ENCODE data around the gene USE1. TPM values are rescaled to one million over a fixed set of nuclear protein-coding genes. Genes with fewer than 3 reads are reported as not detected.

The USE1 gene
- total RNA-seq, 1 experiment from 2014 or later, result 26.2 TPM

GRCh38 chr19:17256130-17256529 is 41.0 kb downstream of the USE1 start:
- TF ChIP-seq SIN3A (IDR thresholded peaks at IDR 0.05; ENCODE audit: borderline replicate concordance, insufficient read depth, low read depth, low read length) (no peak), POLR2AphosphoS5 (IDR thresholded peaks at IDR 0.05; ENCODE audit: low read depth, low read length) (no peak), CTCF (IDR thresholded peaks at IDR 0.05) (no peak)
- TF ChIP-seq, protein P1, sequence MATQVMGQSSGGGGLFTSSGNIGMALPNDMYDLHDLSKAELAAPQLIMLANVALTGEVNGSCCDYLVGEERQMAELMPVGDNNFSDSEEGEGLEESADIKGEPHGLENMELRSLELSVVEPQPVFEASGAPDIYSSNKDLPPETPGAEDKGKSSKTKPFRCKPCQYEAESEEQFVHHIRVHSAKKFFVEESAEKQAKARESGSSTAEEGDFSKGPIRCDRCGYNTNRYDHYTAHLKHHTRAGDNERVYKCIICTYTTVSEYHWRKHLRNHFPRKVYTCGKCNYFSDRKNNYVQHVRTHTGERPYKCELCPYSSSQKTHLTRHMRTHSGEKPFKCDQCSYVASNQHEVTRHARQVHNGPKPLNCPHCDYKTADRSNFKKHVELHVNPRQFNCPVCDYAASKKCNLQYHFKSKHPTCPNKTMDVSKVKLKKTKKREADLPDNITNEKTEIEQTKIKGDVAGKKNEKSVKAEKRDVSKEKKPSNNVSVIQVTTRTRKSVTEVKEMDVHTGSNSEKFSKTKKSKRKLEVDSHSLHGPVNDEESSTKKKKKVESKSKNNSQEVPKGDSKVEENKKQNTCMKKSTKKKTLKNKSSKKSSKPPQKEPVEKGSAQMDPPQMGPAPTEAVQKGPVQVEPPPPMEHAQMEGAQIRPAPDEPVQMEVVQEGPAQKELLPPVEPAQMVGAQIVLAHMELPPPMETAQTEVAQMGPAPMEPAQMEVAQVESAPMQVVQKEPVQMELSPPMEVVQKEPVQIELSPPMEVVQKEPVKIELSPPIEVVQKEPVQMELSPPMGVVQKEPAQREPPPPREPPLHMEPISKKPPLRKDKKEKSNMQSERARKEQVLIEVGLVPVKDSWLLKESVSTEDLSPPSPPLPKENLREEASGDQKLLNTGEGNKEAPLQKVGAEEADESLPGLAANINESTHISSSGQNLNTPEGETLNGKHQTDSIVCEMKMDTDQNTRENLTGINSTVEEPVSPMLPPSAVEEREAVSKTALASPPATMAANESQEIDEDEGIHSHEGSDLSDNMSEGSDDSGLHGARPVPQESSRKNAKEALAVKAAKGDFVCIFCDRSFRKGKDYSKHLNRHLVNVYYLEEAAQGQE (IDR thresholded peaks at IDR 0.05; ENCODE audit: insufficient read depth in 1 of 2, low read depth in 2 of 2, low read length in 1 of 2), result no peak
- ATAC-seq (no peak), DNase-seq (ENCODE audit: low read depth, low spot score) (no peak)
- H3K4me1 ChIP-seq (ENCODE audit: control insufficient read depth, insufficient read depth, low read length), result no peaks in the 10 kb centered on the region
- H3K9me3 ChIP-seq (ENCODE audit: control insufficient read depth, insufficient read depth, low read depth, low read length), result no peaks in the 10 kb centered on the region
- CTCF ChIA-PET, result no interaction called here
- H3K4me3 ChIP-seq (ENCODE audit: low read depth in 2 of 2, low read length in 2 of 2), result no peak overlapping the region
- H3K36me3 ChIP-seq (ENCODE audit: control insufficient read depth, insufficient read depth, low read length), result no peaks in the 10 kb centered on the region
- no peak overlapping the region for H3K27ac ChIP-seq (ENCODE audit: low read length)
- in situ Hi-C loops (cut with HindIII; ENCODE audit: low pct_unique_long_range_greater_than_20kb, low sequenced_read_pairs), result no loop called here
- intact Hi-C loops (cut with micrococcal nuclease; ENCODE audit: unreplicated experiment), result no loop called here
- POLR2A ChIA-PET, result no interaction called here
- no TSS peak for BruUV-seq (replicated peaks)
- no peaks in the 10 kb centered on the region for H3K27me3 ChIP-seq (ENCODE audit: control insufficient read depth, insufficient read depth, low read length)

- no TSS peak for BruUV-seq (replicated peaks)
- no peaks in the 10 kb centered on the region for H3K27me3 ChIP-seq (ENCODE audit: control insufficient read depth, insufficient read depth, low read length)
- no peaks in the 10 kb centered on the region for H3K36me3 ChIP-seq (ENCODE audit: control insufficient read depth, insufficient read depth, low read length)
- ATAC-seq (no peak), DNase-seq (ENCODE audit: low read depth, low spot score) (no peak)
- POLR2A ChIA-PET, result interaction anchor here (0.7 kb wide), 1 partner anchor 17 kb away, joined by 3 read pairs; no protein-coding TSS in a partner anchor
- CTCF ChIA-PET, result interaction anchor here (1.1 kb wide), 1 partner anchor 24 kb away, joined by 3 read pairs; no protein-coding TSS in a partner anchor
- TF ChIP-seq, protein P1 (IDR thresholded peaks at IDR 0.05; ENCODE audit: insufficient read depth in 1 of 2, low read depth in 2 of 2, low read length in 1 of 2), result no peak
- TF ChIP-seq CTCF (IDR thresholded peaks at IDR 0.05) (no peak), SIN3A (IDR thresholded peaks at IDR 0.05; ENCODE audit: borderline replicate concordance, insufficient read depth, low read depth, low read length) (no peak), POLR2AphosphoS5 (IDR thresholded peaks at IDR 0.05; ENCODE audit: low read depth, low read length) (no peak), TCF7L2 (IDR thresholded peaks at IDR 0.05; ENCODE audit: low read depth, low read length) (no peak)
- no peaks in the 10 kb centered on the region for H3K9me3 ChIP-seq (ENCODE audit: control insufficient read depth, insufficient read depth, low read depth, low read length)
- in situ Hi-C loops (cut with HindIII; ENCODE audit: low pct_unique_long_range_greater_than_20kb, low sequenced_read_pairs) (no loop called here), intact Hi-C loops (cut with micrococcal nuclease; ENCODE audit: unreplicated experiment) (no loop called here)
- no peaks in the 10 kb centered on the region for H3K4me1 ChIP-seq (ENCODE audit: control insufficient read depth, insufficient read depth, low read length)
- no peak overlapping the region for H3K27ac ChIP-seq (ENCODE audit: low read length)
- H3K4me3 ChIP-seq (ENCODE audit: low read depth in 2 of 2, low read length in 2 of 2), result no peak overlapping the region
These were observed 44.1 kb downstream of the USE1 start for GRCh38 chr19:17259118-17259780.

All from Panc1 (cell line).